Measurements from ENCODE around the gene BCL2L15.

The BCL2L15 gene

GRCh38 chr1:113834716-113835115 is 52.7 kb downstream of the BCL2L15 start:
- H3K4me3 ChIP-seq (ENCODE audit: low read depth, low read length) = no peak overlapping the region
- TF ChIP-seq CTCF (IDR thresholded peaks at IDR 0.05; ENCODE audit: insufficient read depth, low read depth, low read length, missing control alignments) = no peak
- no peak for DNase-seq (ENCODE audit: low read depth)
